HEK293 (cell line): ENCODE data around the gene AFF1.

Experiments
- HOXC10 ChIP-seq: sonication (generic); formaldehyde crosslinking; IDR thresholded peaks from 2 replicates; pipeline ENCODE4 v1.8.1; 2023; ENCODE audit warnings: mild to moderate bottlenecking, missing genetic modification reagents
- OSR2 ChIP-seq: fragments of 450-650 bp; formaldehyde crosslinking; IDR thresholded peaks from 2 replicates; pipeline ENCODE4 v1.5.1; 2016; ENCODE audit warnings: missing biosample characterization, missing genetic modification characterization
- PRDM6 ChIP-seq: fragments of 450-650 bp; formaldehyde crosslinking; IDR thresholded peaks from 2 replicates; pipeline ENCODE4 v1.5.1; 2017; ENCODE audit warnings: missing biosample characterization, missing genetic modification characterization
- REPIN1 ChIP-seq: fragments of 450-650 bp; formaldehyde crosslinking; IDR thresholded peaks from 2 replicates; pipeline ENCODE4 v1.5.1; 2017; ENCODE audit warnings: missing biosample characterization, missing genetic modification characterization, low read depth
- SETDB1 ChIP-seq: IDR thresholded peaks from one replicate; pipeline ENCODE4 v1.6.1; 2017; ENCODE audit warnings: mild to moderate bottlenecking, low read length, moderate library complexity, mixed read lengths; ENCODE audit not compliant: insufficient read length
- SP2 ChIP-seq: fragments of 450-650 bp; formaldehyde crosslinking; IDR thresholded peaks from 2 replicates; pipeline ENCODE4 v1.5.1; 2016; ENCODE audit warnings: missing biosample characterization, missing genetic modification characterization
- TRIM28 ChIP-seq: IDR thresholded peaks from 2 replicates; pipeline ENCODE4 v1.6.1; 2011; ENCODE audit warnings: low read length, control low read depth, borderline replicate concordance
- TSHZ1 ChIP-seq: fragments of 450-650 bp; formaldehyde crosslinking; IDR thresholded peaks from 2 replicates; pipeline ENCODE4 v1.5.1; 2016; ENCODE audit warnings: missing biosample characterization, missing genetic modification characterization, borderline replicate concordance
- ZBTB1 ChIP-seq: fragments of 450-650 bp; formaldehyde crosslinking; IDR thresholded peaks from 2 replicates; pipeline ENCODE4 v1.5.1; 2016; ENCODE audit warnings: missing biosample characterization, missing genetic modification characterization
- ZBTB21 ChIP-seq: fragments of 450-650 bp; formaldehyde crosslinking; IDR thresholded peaks from 2 replicates; pipeline ENCODE4 v1.5.1; 2017; ENCODE audit warnings: missing biosample characterization, missing genetic modification characterization
- ZBTB26 ChIP-seq: fragments of 450-650 bp; formaldehyde crosslinking; optimal IDR thresholded peaks from 2 replicates; pipeline ENCODE3; 2016; ENCODE audit warnings: missing biosample characterization, mild to moderate bottlenecking, missing genetic modification characterization
- ZBTB8A ChIP-seq: fragments of 450-650 bp; formaldehyde crosslinking; IDR thresholded peaks from 2 replicates; pipeline ENCODE4 v1.5.1; 2016; ENCODE audit warnings: missing biosample characterization, missing genetic modification characterization
- ZNF138 ChIP-seq: fragments of 450-650 bp; formaldehyde crosslinking; IDR thresholded peaks from 2 replicates; pipeline ENCODE4 v1.5.1; 2016; ENCODE audit warnings: missing biosample characterization, missing genetic modification characterization, borderline replicate concordance
- ZNF169 ChIP-seq: fragments of 450-650 bp; formaldehyde crosslinking; IDR thresholded peaks from 2 replicates; pipeline ENCODE4 v1.5.1; 2016; ENCODE audit warnings: missing biosample characterization, missing genetic modification characterization
- ZNF292 ChIP-seq: fragments of 450-650 bp; formaldehyde crosslinking; IDR thresholded peaks from 2 replicates; pipeline ENCODE4 v1.5.1; 2016; ENCODE audit warnings: low read depth, missing biosample characterization, missing genetic modification characterization, borderline replicate concordance
- ZNF311 ChIP-seq: fragments of 450-650 bp; formaldehyde crosslinking; IDR thresholded peaks from 2 replicates; pipeline ENCODE4 v1.5.1; 2017; ENCODE audit warnings: missing biosample characterization, missing genetic modification characterization, borderline replicate concordance
- ZNF324 ChIP-seq: fragments of 450-650 bp; formaldehyde crosslinking; IDR thresholded peaks from 2 replicates; pipeline ENCODE4 v1.5.1; 2016; ENCODE audit warnings: missing biosample characterization, missing genetic modification characterization
- ZNF416 ChIP-seq: fragments of 450-650 bp; formaldehyde crosslinking; IDR thresholded peaks from 2 replicates; pipeline ENCODE4 v1.5.1; 2016; ENCODE audit warnings: missing biosample characterization, missing genetic modification characterization
- ZNF433 ChIP-seq: fragments of 450-650 bp; formaldehyde crosslinking; IDR thresholded peaks from 2 replicates; pipeline ENCODE4 v1.5.1; 2016; ENCODE audit warnings: missing biosample characterization, missing genetic modification characterization, low read depth
- ZNF473 ChIP-seq: fragments of 450-650 bp; formaldehyde crosslinking; IDR thresholded peaks from 2 replicates; pipeline ENCODE4 v1.5.1; 2017; ENCODE audit warnings: missing biosample characterization, missing genetic modification characterization
- ZNF530 ChIP-seq: fragments of 450-650 bp; formaldehyde crosslinking; IDR thresholded peaks from 2 replicates; pipeline ENCODE4 v1.5.1; 2016; ENCODE audit warnings: low read depth, missing biosample characterization, missing genetic modification characterization
- ZNF596 ChIP-seq: fragments of 450-650 bp; IDR thresholded peaks from 2 replicates; pipeline ENCODE4 v1.5.0; 2018; ENCODE audit warnings: missing biosample characterization, mild to moderate bottlenecking, missing genetic modification characterization, moderate library complexity
- ZNF664 ChIP-seq: fragments of 450-650 bp; formaldehyde crosslinking; IDR thresholded peaks from 2 replicates; pipeline ENCODE4 v1.5.1; 2016; ENCODE audit warnings: missing biosample characterization, missing genetic modification characterization
- ZNF670 ChIP-seq: fragments of 450-650 bp; formaldehyde crosslinking; IDR thresholded peaks from 2 replicates; pipeline ENCODE4 v1.5.1; 2016; ENCODE audit warnings: missing biosample characterization, missing genetic modification characterization, low read depth
- ZNF692 ChIP-seq: fragments of 450-650 bp; formaldehyde crosslinking; IDR thresholded peaks from 2 replicates; pipeline ENCODE4 v1.5.1; 2016; ENCODE audit warnings: missing biosample characterization, missing genetic modification characterization
- ZNF701 ChIP-seq: fragments of 450-650 bp; formaldehyde crosslinking; IDR thresholded peaks from 2 replicates; pipeline ENCODE4 v1.5.1; 2016; ENCODE audit warnings: missing biosample characterization, missing genetic modification characterization
- ZNF707 ChIP-seq: fragments of 450-650 bp; formaldehyde crosslinking; IDR thresholded peaks from 2 replicates; pipeline ENCODE4 v1.5.1; 2016; ENCODE audit warnings: missing biosample characterization, missing genetic modification characterization
- TF ChIP-seq, protein P1 (sequence below): IDR thresholded peaks from 2 replicates; pipeline ENCODE4 v1.6.1; 2011; ENCODE audit warnings: mild to moderate bottlenecking, low read depth, low read length, borderline replicate concordance
- TF ChIP-seq, protein P2 (sequence below): fragments of 450-650 bp; formaldehyde crosslinking; IDR thresholded peaks from 2 replicates; pipeline ENCODE4 v1.5.1; 2016; ENCODE audit warnings: missing biosample characterization, missing genetic modification characterization
- TF ChIP-seq, protein P3 (sequence below): fragments of 450-650 bp; formaldehyde crosslinking; IDR thresholded peaks from 2 replicates; pipeline ENCODE4 v1.5.1; 2017; ENCODE audit warnings: missing biosample characterization, missing genetic modification characterization

Gene AFF1

DNA sequence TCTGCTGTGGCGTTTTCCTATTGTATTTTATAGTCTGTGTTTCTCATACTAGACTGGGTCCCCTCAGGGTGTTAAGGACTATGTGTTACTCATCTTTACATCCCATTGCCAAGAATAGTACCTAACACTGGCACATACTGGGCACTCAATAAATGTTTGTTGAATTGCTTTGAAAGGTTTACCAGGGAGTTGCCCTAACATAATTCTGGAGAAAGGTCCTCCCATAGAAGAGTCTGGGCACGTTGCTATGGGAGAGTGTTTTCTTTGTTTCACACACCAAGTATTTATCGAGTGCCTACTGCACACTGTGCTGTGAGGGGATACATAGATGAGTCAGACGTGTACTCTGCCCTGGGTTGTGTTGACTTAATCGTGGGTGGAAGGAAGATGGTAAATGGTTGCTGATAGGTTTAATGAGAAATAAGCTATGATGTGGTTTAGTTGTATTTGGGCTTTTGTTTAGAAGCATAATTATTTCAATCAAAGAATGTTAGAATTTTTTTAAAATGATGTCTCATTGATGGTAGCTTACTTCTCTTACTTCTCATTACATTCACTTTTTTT lies 42.9 kb downstream of the AFF1 start (continued):
- TF ChIP-seq ZNF664 (tag by site-specific recombination) (no peak), ZNF169 (tag by site-specific recombination) (no peak), ZNF596 (no peak), PRDM6 (tag by site-specific recombination) (no peak), ZBTB26 (no peak), ZNF138 (tag by site-specific recombination) (no peak), OSR2 (no peak; the same call in 1 of the 2 replicates), ZNF701 (tag by site-specific recombination) (no peak), ZNF292 (no peak), ZNF416 (tag by site-specific recombination) (no peak), ZBTB8A (no peak), TSHZ1 (tag by site-specific recombination) (no peak; the same call in 1 of the 2 replicates), TRIM28 (no peak), ZNF473 (tag by site-specific recombination) (no peak), ZNF692 (tag by site-specific recombination) (no peak), ZNF311 (no peak), ZNF670 (tag by site-specific recombination) (no peak), ZNF324 (tag by site-specific recombination) (no peak), HOXC10 (CRISPR knock-in tag) (no peak), ZBTB21 (tag by site-specific recombination) (no peak), REPIN1 (tag by site-specific recombination) (no peak), ZBTB1 (tag by site-specific recombination) (no peak), ZNF707 (tag by site-specific recombination) (no peak), ZNF530 (tag by site-specific recombination) (no peak), ZNF433 (tag by site-specific recombination) (no peak), SETDB1 (no peak), SP2 (tag by site-specific recombination) (no peak)
- TF ChIP-seq, protein P1, sequence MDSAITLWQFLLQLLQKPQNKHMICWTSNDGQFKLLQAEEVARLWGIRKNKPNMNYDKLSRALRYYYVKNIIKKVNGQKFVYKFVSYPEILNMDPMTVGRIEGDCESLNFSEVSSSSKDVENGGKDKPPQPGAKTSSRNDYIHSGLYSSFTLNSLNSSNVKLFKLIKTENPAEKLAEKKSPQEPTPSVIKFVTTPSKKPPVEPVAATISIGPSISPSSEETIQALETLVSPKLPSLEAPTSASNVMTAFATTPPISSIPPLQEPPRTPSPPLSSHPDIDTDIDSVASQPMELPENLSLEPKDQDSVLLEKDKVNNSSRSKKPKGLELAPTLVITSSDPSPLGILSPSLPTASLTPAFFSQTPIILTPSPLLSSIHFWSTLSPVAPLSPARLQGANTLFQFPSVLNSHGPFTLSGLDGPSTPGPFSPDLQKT, result no peak
- TF ChIP-seq, protein P2, sequence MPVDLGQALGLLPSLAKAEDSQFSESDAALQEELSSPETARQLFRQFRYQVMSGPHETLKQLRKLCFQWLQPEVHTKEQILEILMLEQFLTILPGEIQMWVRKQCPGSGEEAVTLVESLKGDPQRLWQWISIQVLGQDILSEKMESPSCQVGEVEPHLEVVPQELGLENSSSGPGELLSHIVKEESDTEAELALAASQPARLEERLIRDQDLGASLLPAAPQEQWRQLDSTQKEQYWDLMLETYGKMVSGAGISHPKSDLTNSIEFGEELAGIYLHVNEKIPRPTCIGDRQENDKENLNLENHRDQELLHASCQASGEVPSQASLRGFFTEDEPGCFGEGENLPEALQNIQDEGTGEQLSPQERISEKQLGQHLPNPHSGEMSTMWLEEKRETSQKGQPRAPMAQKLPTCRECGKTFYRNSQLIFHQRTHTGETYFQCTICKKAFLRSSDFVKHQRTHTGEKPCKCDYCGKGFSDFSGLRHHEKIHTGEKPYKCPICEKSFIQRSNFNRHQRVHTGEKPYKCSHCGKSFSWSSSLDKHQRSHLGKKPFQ (tag by site-specific recombination), result no peak
- TF ChIP-seq, protein P3, sequence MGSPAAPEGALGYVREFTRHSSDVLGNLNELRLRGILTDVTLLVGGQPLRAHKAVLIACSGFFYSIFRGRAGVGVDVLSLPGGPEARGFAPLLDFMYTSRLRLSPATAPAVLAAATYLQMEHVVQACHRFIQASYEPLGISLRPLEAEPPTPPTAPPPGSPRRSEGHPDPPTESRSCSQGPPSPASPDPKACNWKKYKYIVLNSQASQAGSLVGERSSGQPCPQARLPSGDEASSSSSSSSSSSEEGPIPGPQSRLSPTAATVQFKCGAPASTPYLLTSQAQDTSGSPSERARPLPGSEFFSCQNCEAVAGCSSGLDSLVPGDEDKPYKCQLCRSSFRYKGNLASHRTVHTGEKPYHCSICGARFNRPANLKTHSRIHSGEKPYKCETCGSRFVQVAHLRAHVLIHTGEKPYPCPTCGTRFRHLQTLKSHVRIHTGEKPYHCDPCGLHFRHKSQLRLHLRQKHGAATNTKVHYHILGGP (tag by site-specific recombination), result no peak
